MM.1S (cell line): ENCODE data around the gene LHPP.

ENCODE experiments used
- CTCF ChIP-seq: fragments of 300-600 bp; sonication (generic); IDR thresholded peaks from 2 replicates; pipeline ENCODE4 v1.5.1; 2016; ENCODE audit warnings: antibody characterized with exemption, low read length, mixed read lengths
- EZH2 ChIP-seq: fragments of 300-600 bp; sonication (generic); optimal IDR thresholded peaks from 2 replicates; pipeline ENCODE3; 2017; ENCODE audit warnings: low read depth, mild to moderate bottlenecking, antibody characterized with exemption, low read length, mixed read lengths

GRCh38 chr10:124530215-124530665 is 68.6 kb downstream of the LHPP start:
- no peak for TF ChIP-seq EZH2
- peak; percentile 89 for TF ChIP-seq CTCF
